CD8-positive, alpha-beta memory T cell (primary cell): ENCODE results near the gene MIER2. TPM values are rescaled to one million over a fixed set of nuclear protein-coding genes. Genes with fewer than 3 reads are reported as not detected.
A peak's percentile ranks its signal among the peaks of the same experiment; 100 is the strongest.

Experiments used
- CTCF ChIA-PET: fragments of 350-600 bp; sonication (Branson Sonifier 250); formaldehyde crosslinking; loops from one replicate; lab custom pipeline; 2021; ENCODE audit warnings: antibody characterized with exemption; lab: Charles Lee
- POLR2A ChIA-PET: fragments of 350-600 bp; sonication (Branson Sonifier 250); formaldehyde crosslinking; loops from one replicate; lab custom pipeline; 2021; ENCODE audit warnings: antibody characterized with exemption; lab: Charles Lee
- DNase-seq, 5 donors: peaks; one replicate each; pipeline versions ENCODE4 v3.0.0 to v3.0.0-alpha.2; 2020 to 2022; ENCODE audit warnings: mixed read lengths in 1 of 5
- H3K27ac ChIP-seq: one replicate; pipeline ENCODE4 v1.7.0; 2013; ENCODE audit warnings: low read depth, mild to moderate bottlenecking, low read length, moderate library complexity
- H3K27me3 ChIP-seq: 2 replicates; pipeline ENCODE4 v1.7.0; 2013; ENCODE audit warnings: low read length, mild to moderate bottlenecking; ENCODE audit not compliant: insufficient read depth, poor library complexity, severe bottlenecking
- H3K36me3 ChIP-seq: 2 replicates; pipeline ENCODE4 v1.7.0; 2013; ENCODE audit warnings: mild to moderate bottlenecking, low read length, moderate library complexity; ENCODE audit not compliant: insufficient read depth
- H3K4me1 ChIP-seq: 2 replicates; pipeline ENCODE4 v1.7.0; 2013; ENCODE audit warnings: mild to moderate bottlenecking, low read length, moderate library complexity; ENCODE audit not compliant: insufficient read depth
- H3K4me3 ChIP-seq: 2 replicates; pipeline ENCODE4 v1.7.0; 2013; ENCODE audit warnings: mild to moderate bottlenecking, low read length
- H3K9me3 ChIP-seq: 2 replicates; pipeline ENCODE4 v1.7.0; 2013; ENCODE audit warnings: mild to moderate bottlenecking, low read length
- H3K27ac Mint-ChIP-seq, 8 donors: one replicate each; pipeline ENCODE4 v1.8.0; 2020 to 2021; ENCODE audit warnings: mixed read lengths in 8 of 8, mild to moderate bottlenecking in 6 of 8, inconsistent platforms in 3 of 8, moderate library complexity in 3 of 8
- H3K27me3 Mint-ChIP-seq, 2 donors: one replicate each; pipeline ENCODE4 v1.8.0; 2020 to 2021; ENCODE audit warnings: mixed read lengths in 2 of 2, mild to moderate bottlenecking in 1 of 2, moderate library complexity in 1 of 2
- H3K36me3 Mint-ChIP-seq, 3 donors: one replicate each; pipeline ENCODE4 v1.8.0; 2020 to 2021; ENCODE audit warnings: mixed read lengths in 3 of 3, inconsistent platforms in 1 of 3, mild to moderate bottlenecking in 1 of 3
- H3K4me1 Mint-ChIP-seq, 3 donors: one replicate each; pipeline ENCODE4 v1.8.0; 2020 to 2021; ENCODE audit warnings: mixed read lengths in 3 of 3, inconsistent platforms in 1 of 3, mild to moderate bottlenecking in 1 of 3
- H3K4me3 Mint-ChIP-seq, 7 donors: one replicate each; pipeline ENCODE4 v1.8.0; 2020 to 2021; ENCODE audit warnings: mixed read lengths in 7 of 7, mild to moderate bottlenecking in 6 of 7, moderate library complexity in 4 of 7, inconsistent platforms in 2 of 7
- H3K9me3 Mint-ChIP-seq, 5 donors: one replicate each; pipeline ENCODE4 v1.8.0; 2020 to 2022; ENCODE audit warnings: mixed read lengths in 5 of 5, mild to moderate bottlenecking in 3 of 5, moderate library complexity in 2 of 5, inconsistent platforms in 1 of 5
- polyA plus RNA-seq: library from polyadenylated mRNA; unstranded; fragments of 300-500 nt; fragmentation: Illumina TruSeq; gene quantifications from one replicate; pipeline ENCODE4 v1.2.3, GENCODE V29; 2021
- total RNA-seq, 2 experiments: library from RNA; stranded (reverse); gene quantifications; one replicate each; pipeline ENCODE4 v1.2.3, GENCODE V29; 2021

Gene MIER2
- total and polyA plus RNA-seq, 3 experiments from 2014 or later, result 4.9 to 20.9 (median 20.9) TPM

- Histone ChIP-seq H3K27me3 (no peaks in the 10 kb centered on the region), H3K9me3 (no peaks in the 10 kb centered on the region), H3K4me3 (peak overlapping the region; percentile 52), H3K27ac (peak overlapping the region; percentile 46), H3K36me3 (no peaks in the 10 kb centered on the region), H3K4me1 (peaks cover 26% of the 10 kb centered on the region)
- H3K4me1 Mint-ChIP-seq, result peaks cover 34 to 44% (median 43%) of the 10 kb centered on the region in 3 donors
- peaks cover 0 to 4% of the 10 kb centered on the region in 2 donors for H3K27me3 Mint-ChIP-seq
- POLR2A ChIA-PET, result no interaction called here
- no peak for DNase-seq
- peak overlapping the region in 3 of 8 donors; percentile 34 to 76 (median 39) for H3K27ac Mint-ChIP-seq
- no peaks in the 10 kb centered on the region for H3K9me3 Mint-ChIP-seq
- peaks cover 0 to 8% (median 2%) of the 10 kb centered on the region in 3 donors for H3K36me3 Mint-ChIP-seq
- CTCF ChIA-PET, result no interaction called here
- H3K4me3 Mint-ChIP-seq, result peak overlapping the region; percentile 70 to 93 (median 86)
These were observed 804 bp upstream of the MIER2 start for GRCh38 chr19:345320-345879.

GRCh38 chr19:343941-344624 is 513 bp downstream of the MIER2 start:
- peak overlapping the region; percentile 56 for H3K27ac ChIP-seq
- Mint-ChIP-seq H3K36me3 (peaks cover 0 to 14% (median 7%) of the 10 kb centered on the region in 3 donors), H3K4me1 (peaks cover 45 to 57% (median 56%) of the 10 kb centered on the region in 3 donors), H3K9me3 (no peaks in the 10 kb centered on the region), H3K4me3 (peak overlapping the region; percentile 73 to 94 (median 87)), H3K27me3 (peaks cover 0 to 4% of the 10 kb centered on the region in 2 donors), H3K27ac (peak overlapping the region; percentile 51 to 93 (median 85))
- H3K27me3 ChIP-seq, result no peaks in the 10 kb centered on the region
- H3K36me3 ChIP-seq, result no peaks in the 10 kb centered on the region
- H3K9me3 ChIP-seq, result no peaks in the 10 kb centered on the region
- H3K4me3 ChIP-seq, result peak overlapping the region; percentile 42
- POLR2A ChIA-PET, result interaction anchor here (1.2 kb wide), 1 partner anchor 162 kb away, joined by 3 read pairs; no protein-coding TSS in a partner anchor
- DNase-seq, result peak in 2 of 5 donors; percentile 17 to 26
- CTCF ChIA-PET, result interaction anchor here (1.2 kb wide), 1 partner anchor 9 kb away, joined by 3 read pairs; no protein-coding TSS in a partner anchor
- H3K4me1 ChIP-seq, result peaks cover 26% of the 10 kb centered on the region

GRCh38 chr19:343451-343931 is 1.1 kb downstream of the MIER2 start:
- peak overlapping the region; percentile 73 to 94 (median 87) for H3K4me3 Mint-ChIP-seq
- Histone ChIP-seq H3K4me3 (peak overlapping the region; percentile 42), H3K27ac (peak overlapping the region; percentile 56), H3K4me1 (peaks cover 26% of the 10 kb centered on the region), H3K27me3 (no peaks in the 10 kb centered on the region), H3K36me3 (no peaks in the 10 kb centered on the region), H3K9me3 (no peaks in the 10 kb centered on the region)
- peaks cover 0 to 4% of the 10 kb centered on the region in 2 donors for H3K27me3 Mint-ChIP-seq
- ChIA-PET CTCF (interaction anchor here (1.2 kb wide), 1 partner anchor 8 kb away, joined by 3 read pairs; no protein-coding TSS in a partner anchor), POLR2A (interaction anchor here (1.2 kb wide), 1 partner anchor 163 kb away, joined by 3 read pairs; no protein-coding TSS in a partner anchor)
- H3K4me1 Mint-ChIP-seq, result peaks cover 48 to 63% (median 62%) of the 10 kb centered on the region in 3 donors
- H3K27ac Mint-ChIP-seq, result peak overlapping the region; percentile 51 to 93 (median 85)
- H3K9me3 Mint-ChIP-seq, result no peaks in the 10 kb centered on the region
- no peak for DNase-seq
- peaks cover 0 to 16% (median 10%) of the 10 kb centered on the region in 3 donors for H3K36me3 Mint-ChIP-seq

GRCh38 chr19:342801-343421 is 1.7 kb downstream of the MIER2 start:
- no peaks in the 10 kb centered on the region for H3K9me3 ChIP-seq
- ChIA-PET POLR2A (interaction anchor here (1.2 kb wide), 1 partner anchor 164 kb away, joined by 3 read pairs; no protein-coding TSS in a partner anchor), CTCF (no interaction called here)
- H3K36me3 Mint-ChIP-seq, result peaks cover 0 to 16% (median 10%) of the 10 kb centered on the region in 3 donors
- peak overlapping the region; percentile 42 for H3K4me3 ChIP-seq
- no peaks in the 10 kb centered on the region for H3K9me3 Mint-ChIP-seq
- H3K27ac ChIP-seq, result peak overlapping the region; percentile 56
- peaks cover 26% of the 10 kb centered on the region for H3K4me1 ChIP-seq
- peak overlapping the region; percentile 73 to 94 (median 87) for H3K4me3 Mint-ChIP-seq
- H3K27me3 Mint-ChIP-seq, result peaks cover 0 to 4% of the 10 kb centered on the region in 2 donors
- no peaks in the 10 kb centered on the region for H3K36me3 ChIP-seq
- H3K27ac Mint-ChIP-seq, result peak overlapping the region in 7 of 8 donors; percentile 9 to 76 (median 51)
- no peaks in the 10 kb centered on the region for H3K27me3 ChIP-seq
- no peak for DNase-seq
- H3K4me1 Mint-ChIP-seq, result peaks cover 53 to 68% (median 68%) of the 10 kb centered on the region in 3 donors

GRCh38 chr19:342128-342455 is 2.5 kb downstream of the MIER2 start:
- peak overlapping the region in 4 of 8 donors; percentile 2 to 76 (median 64) for H3K27ac Mint-ChIP-seq
- DNase-seq, result no peak
- H3K9me3 ChIP-seq, result no peaks in the 10 kb centered on the region
- peak overlapping the region in 6 of 7 donors; percentile 14 to 88 (median 78) for H3K4me3 Mint-ChIP-seq
- H3K36me3 ChIP-seq, result no peaks in the 10 kb centered on the region
- CTCF ChIA-PET, result no interaction called here
- peak overlapping the region; percentile 8 for H3K4me3 ChIP-seq
- no peaks in the 10 kb centered on the region for H3K9me3 Mint-ChIP-seq
- H3K4me1 ChIP-seq, result peaks cover 26% of the 10 kb centered on the region
- peaks cover 0 to 4% of the 10 kb centered on the region in 2 donors for H3K27me3 Mint-ChIP-seq
- no peaks in the 10 kb centered on the region for H3K27me3 ChIP-seq
- H3K36me3 Mint-ChIP-seq, result peaks cover 0 to 19% (median 10%) of the 10 kb centered on the region in 3 donors
- no peak overlapping the region for H3K27ac ChIP-seq
- H3K4me1 Mint-ChIP-seq, result peaks cover 55 to 72% (median 70%) of the 10 kb centered on the region in 3 donors
- POLR2A ChIA-PET, result no interaction called here

GRCh38 chr19:341386-342127 is 3.0 kb downstream of the MIER2 start:
- Mint-ChIP-seq H3K36me3 (peaks cover 0 to 20% (median 10%) of the 10 kb centered on the region in 3 donors), H3K4me3 (peak overlapping the region in 5 of 7 donors; percentile 11 to 87 (median 60)), H3K4me1 (peaks cover 57 to 75% (median 74%) of the 10 kb centered on the region in 3 donors), H3K27me3 (peaks cover 0 to 4% of the 10 kb centered on the region in 2 donors), H3K9me3 (no peaks in the 10 kb centered on the region), H3K27ac (peak overlapping the region in 7 of 8 donors; percentile 23 to 76 (median 36))
- DNase-seq, result no peak
- ChIA-PET POLR2A (no interaction called here), CTCF (no interaction called here)
- H3K9me3 ChIP-seq, result no peaks in the 10 kb centered on the region
- H3K4me1 ChIP-seq, result peaks cover 26% of the 10 kb centered on the region
- H3K36me3 ChIP-seq, result no peaks in the 10 kb centered on the region
- H3K27ac ChIP-seq, result no peak overlapping the region
- H3K4me3 ChIP-seq, result no peak overlapping the region
- H3K27me3 ChIP-seq, result no peaks in the 10 kb centered on the region

- Mint-ChIP-seq H3K4me1 (peaks cover 59 to 78% (median 74%) of the 10 kb centered on the region in 3 donors), H3K27me3 (peaks cover 0 to 4% of the 10 kb centered on the region in 2 donors), H3K9me3 (no peaks in the 10 kb centered on the region), H3K36me3 (peaks cover 0 to 23% (median 10%) of the 10 kb centered on the region in 3 donors), H3K4me3 (peak overlapping the region in 5 of 7 donors; percentile 6 to 73 (median 39)), H3K27ac (peak overlapping the region in 6 of 8 donors; percentile 17 to 92 (median 59))
- H3K27me3 ChIP-seq, result no peaks in the 10 kb centered on the region
- H3K4me1 ChIP-seq, result peaks cover 26% of the 10 kb centered on the region
- H3K4me3 ChIP-seq, result no peak overlapping the region
- no peaks in the 10 kb centered on the region for H3K36me3 ChIP-seq
- ChIA-PET POLR2A (no interaction called here), CTCF (no interaction called here)
- DNase-seq, result no peak
- H3K9me3 ChIP-seq, result no peaks in the 10 kb centered on the region
- H3K27ac ChIP-seq, result no peak overlapping the region
These were observed 3.8 kb downstream of the MIER2 start for GRCh38 chr19:340620-341385.
